GM06990 (cell line): ENCODE results near the gene TXNRD1.

ENCODE experiments used
- DNase-seq: peaks from one replicate; pipeline ENCODE4 v3.0.0-alpha.2; 2011; ENCODE audit not compliant: insufficient read length; ENCODE audit errors: extremely low read depth
- H3K27me3 ChIP-seq: replicated peaks from 2 replicates; pipeline ENCODE4 v1.6.0; 2011; ENCODE audit warnings: low read length; ENCODE audit not compliant: control insufficient read depth, insufficient read depth
- H3K36me3 ChIP-seq: 2 replicates; pipeline ENCODE4 v1.5.1; 2011; ENCODE audit warnings: low read length; ENCODE audit not compliant: control insufficient read depth, insufficient read depth
- H3K4me3 ChIP-seq: replicated peaks from 2 replicates; pipeline ENCODE4 v1.5.1; 2011; ENCODE audit warnings: low read depth, mild to moderate bottlenecking, control low read depth, low read length
- CTCF ChIP-seq: IDR thresholded peaks from 2 replicates; pipeline ENCODE4 v1.5.1; 2011; ENCODE audit warnings: low read length, control low read depth, mild to moderate bottlenecking, inconsistent platforms; ENCODE audit not compliant: insufficient read depth, poor library complexity, severe bottlenecking

Gene TXNRD1

GRCh38 chr12:104374071-104374470, 158.5 kb downstream of the TXNRD1 start:
- Histone ChIP-seq H3K4me3 (no peak overlapping the region), H3K36me3 (no peaks in the 10 kb centered on the region), H3K27me3 (no peaks in the 10 kb centered on the region)
- DNase-seq = no peak
- TF ChIP-seq CTCF = no peak

GRCh38 chr12:104374806-104375205, 159.2 kb downstream of the TXNRD1 start:
- Histone ChIP-seq H3K36me3 (no peaks in the 10 kb centered on the region), H3K27me3 (no peaks in the 10 kb centered on the region), H3K4me3 (no peak overlapping the region)
- no peak for TF ChIP-seq CTCF
- DNase-seq = no peak

- TF ChIP-seq CTCF = no peak
- no peak for DNase-seq
- Histone ChIP-seq H3K36me3 (no peaks in the 10 kb centered on the region), H3K4me3 (no peak overlapping the region), H3K27me3 (no peaks in the 10 kb centered on the region)
Observed at GRCh38 chr12:104375775-104376174, 160.2 kb downstream of the TXNRD1 start.

- Histone ChIP-seq H3K36me3 (no peaks in the 10 kb centered on the region), H3K4me3 (no peak overlapping the region), H3K27me3 (no peaks in the 10 kb centered on the region)
- no peak for TF ChIP-seq CTCF
- DNase-seq = no peak
Observed at GRCh38 chr12:104376650-104377513, 161.3 kb downstream of the TXNRD1 start.

GRCh38 chr12:104377514-104377812, 161.9 kb downstream of the TXNRD1 start:
- no peak for TF ChIP-seq CTCF
- no peak for DNase-seq
- Histone ChIP-seq H3K27me3 (no peaks in the 10 kb centered on the region), H3K36me3 (no peaks in the 10 kb centered on the region), H3K4me3 (no peak overlapping the region)

GRCh38 chr12:104378427-104378826, 162.8 kb downstream of the TXNRD1 start:
- no peaks in the 10 kb centered on the region for H3K27me3 ChIP-seq
- no peak for DNase-seq
- TF ChIP-seq CTCF = no peak
- H3K4me3 ChIP-seq = no peak overlapping the region
- H3K36me3 ChIP-seq = no peaks in the 10 kb centered on the region
